HG02884 (cell line): ENCODE results near the gene OR4L1.
"Not testable (repeated sequence)": the region's sequence is repeated elsewhere in the genome, so short reads cannot be mapped to it uniquely, and the experiment has no call there.

ENCODE experiments used
- ATAC-seq: cut with Tn5 transposase; IDR thresholded peaks from one replicate; pipeline ENCODE4 v1.9.1; 2021; ENCODE audit warnings: mild to moderate bottlenecking, moderate library complexity; ENCODE audit not compliant: unreplicated experiment

OR4L1 gene

GRCh38 chr14:20059745-20060144 lies at the start of gene OR4L1:
Gene OR4L1, plus strand, starts transcription at chr14:20060045. Its CDS starts 0 bp downstream, at chr14:20060045.
- no peak for ATAC-seq

DNA sequence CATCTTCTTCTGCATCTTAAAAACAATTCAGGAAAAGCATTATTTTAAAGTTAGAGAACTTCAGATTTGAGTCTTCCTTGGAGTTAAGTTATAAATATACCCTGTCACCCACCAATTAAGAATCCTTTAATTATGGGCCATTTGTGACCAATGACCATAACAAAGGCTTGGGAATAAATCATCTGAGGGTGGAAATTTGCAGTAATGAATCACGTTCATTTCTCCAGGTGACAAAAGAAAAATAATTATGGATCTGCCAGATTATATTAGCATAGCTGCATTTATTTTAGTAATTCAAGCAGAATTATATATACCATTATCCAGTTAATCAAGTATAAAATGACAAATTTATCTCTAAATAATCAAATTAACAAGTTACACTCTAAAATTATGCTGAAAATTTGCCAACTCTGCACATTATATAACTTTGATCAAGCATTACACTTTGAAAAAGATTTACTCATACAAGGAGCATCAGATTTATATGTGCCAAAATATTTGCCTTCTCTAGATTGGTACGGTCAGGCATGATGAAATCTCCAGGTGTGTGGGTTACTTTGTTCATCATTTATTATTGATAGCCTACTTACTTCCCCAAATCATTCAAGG lies 40.5 kb upstream of the OR4L1 start, which contains the start of gene OR4K14:
Gene OR4K14, minus strand, starts transcription at position 51 of the 609 bp plus-strand sequence. CDS start 4,114 bp downstream, outside the sequence.
- ATAC-seq, result no peak

GRCh38 chr14:20031058-20031457 lies 28.8 kb upstream of the OR4L1 start:
- ATAC-seq, result no peak

DNA sequence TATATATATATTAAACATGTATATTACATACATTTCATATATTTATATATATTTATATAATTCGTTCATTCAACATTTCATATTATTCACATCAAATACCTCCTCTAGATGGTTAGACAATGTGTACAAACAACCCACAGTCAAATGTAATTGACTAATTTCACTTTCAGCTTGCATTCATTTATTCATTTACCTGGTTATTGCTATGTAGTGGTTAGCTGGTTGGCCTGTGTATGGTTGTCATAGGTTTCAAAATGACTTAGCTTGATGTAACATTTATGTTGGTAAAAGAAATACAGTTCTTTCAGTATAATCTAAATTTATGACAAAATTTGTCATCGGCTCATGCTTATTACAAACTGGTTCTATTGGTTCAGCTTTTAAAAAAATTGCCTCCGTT lies 24.4 kb upstream of the OR4L1 start:
- ATAC-seq, result no peak

GRCh38 chr14:20035938-20036337 lies 23.9 kb upstream of the OR4L1 start, which contains the start of gene OR4K13:
Gene OR4K13, minus strand, starts transcription at chr14:20036038. Its CDS starts 1,280 bp downstream, at chr14:20034758.
- ATAC-seq, result no peak

DNA sequence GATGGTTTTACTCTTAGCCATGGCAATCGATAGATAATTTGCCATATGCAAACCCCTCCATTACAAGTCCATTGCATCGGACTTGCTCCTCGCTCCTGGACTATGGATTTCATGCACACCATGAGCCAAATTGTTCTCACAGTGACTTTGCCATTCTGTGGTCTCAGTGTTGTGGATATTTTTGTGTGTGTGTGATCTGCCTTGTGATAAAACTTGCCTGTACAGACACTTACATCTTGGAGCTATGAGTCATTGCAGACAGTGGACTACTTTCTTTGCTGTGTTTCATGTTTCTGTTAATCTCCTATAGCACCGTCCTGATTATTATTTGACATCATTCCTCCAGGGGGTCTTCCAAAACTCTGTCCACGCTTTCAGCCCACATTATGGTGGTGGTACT lies 15.6 kb upstream of the OR4L1 start:
- ATAC-seq, result no peak

- ATAC-seq, result no peak
Measured at GRCh38 chr14:20048202-20048601, 11.6 kb upstream of the OR4L1 start.

- ATAC-seq, result no peak
Measured at GRCh38 chr14:20092050-20092449, 32.2 kb downstream of the OR4L1 start.

DNA sequence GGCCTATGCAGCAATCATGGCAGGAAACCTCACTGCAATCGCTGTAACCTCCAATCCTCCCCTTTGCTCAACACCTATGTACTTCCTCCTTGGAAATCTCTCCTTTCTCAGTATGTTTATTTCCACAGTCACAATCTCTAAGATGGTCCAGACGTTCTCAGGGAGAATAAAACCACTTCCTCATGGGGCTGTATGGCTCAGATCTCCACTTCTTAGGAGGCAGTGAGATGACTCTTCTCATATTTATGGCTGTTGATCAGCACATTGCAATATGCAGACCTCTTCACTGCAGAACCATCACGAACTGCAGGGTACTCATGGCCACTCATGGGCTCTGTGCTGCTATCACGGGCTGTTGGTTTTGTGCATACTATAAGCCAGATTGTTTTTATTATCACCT lies 33.6 kb downstream of the OR4L1 start:
- no peak for ATAC-seq

GRCh38 chr14:20098926-20099770 lies 39.3 kb downstream of the OR4L1 start:
- not testable (repeated sequence) for ATAC-seq

DNA sequence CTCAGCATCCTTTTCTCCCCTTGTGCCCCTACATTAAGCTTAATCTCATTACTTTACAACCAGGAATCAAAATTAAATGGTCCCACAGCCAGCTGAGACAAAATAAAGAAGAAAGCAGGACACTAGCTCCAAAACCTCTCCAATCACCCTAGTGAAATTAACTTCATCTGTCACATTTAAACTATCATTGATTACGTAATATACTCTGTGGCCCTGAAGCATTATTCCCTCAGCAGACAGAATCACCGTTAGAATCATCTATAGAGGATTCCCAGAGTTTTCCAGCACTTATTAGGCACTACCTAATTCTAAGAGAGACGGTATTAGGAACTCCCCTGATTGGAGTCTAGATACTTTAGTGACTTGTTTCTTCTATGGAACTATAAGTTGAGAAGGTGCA lies 50.6 kb downstream of the OR4L1 start, which contains the start of gene OR4K17:
Gene OR4K17, plus strand, starts transcription at position 302 of the 400 bp plus-strand sequence. CDS start 6,761 bp downstream, outside the sequence.
- no peak for ATAC-seq
